ENCODE measurements around the gene PIGB. TPM values are rescaled to one million over a fixed set of nuclear protein-coding genes. Genes with fewer than 3 reads are reported as not detected.

PIGB gene
- total and polyA plus RNA-seq, 2 donors (not counting 1 experiment from before 2014, with no cell fraction given), result 18.8 to 27.4 TPM

DNA sequence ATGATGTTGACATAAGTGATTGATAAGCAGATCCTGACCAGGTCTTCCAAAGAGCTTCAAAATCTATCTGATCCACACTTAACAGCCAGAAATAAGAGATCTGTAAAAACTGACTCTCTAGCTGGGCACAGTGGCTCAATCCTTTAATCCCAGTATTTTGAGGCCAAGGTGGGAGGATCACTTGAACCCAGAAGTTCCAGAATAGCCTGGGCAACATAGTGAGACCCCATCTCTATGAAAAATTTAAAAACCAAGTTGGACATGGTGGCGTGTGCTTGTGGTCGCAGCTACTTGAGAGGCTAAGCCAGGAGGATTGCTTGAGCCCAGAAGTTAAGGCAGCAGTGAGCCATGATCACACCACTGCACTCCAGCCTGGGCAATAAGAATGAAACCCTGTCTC, 43.6 kb downstream of the PIGB start:
- no peak for TF ChIP-seq EZH2 (IDR thresholded peaks at IDR 0.05; ENCODE audit: low read length, missing control alignments)

DNA sequence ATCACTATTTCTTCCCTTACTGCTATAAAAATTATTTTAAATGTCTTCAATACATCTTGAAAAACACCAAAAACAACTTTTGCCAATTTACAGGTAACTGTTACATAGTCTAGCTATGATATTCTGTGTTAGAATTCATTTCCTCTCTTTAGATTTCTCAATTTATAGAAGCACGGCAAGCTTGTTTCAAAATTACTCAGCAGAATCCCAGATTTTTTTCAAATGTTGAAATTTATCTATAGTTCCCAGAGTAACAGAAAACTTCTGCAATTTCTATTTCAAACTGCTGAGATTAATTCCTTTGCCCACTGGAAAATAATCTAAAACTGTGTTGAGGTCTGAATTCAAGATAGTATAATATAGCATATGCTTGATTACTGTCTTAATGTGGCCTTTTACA, 48.0 kb downstream of the PIGB start:
- Histone ChIP-seq H3K4me1 (ENCODE audit: control insufficient read depth, extremely low read depth, insufficient read depth, low read length) (no peaks in the 10 kb centered on the region), H3K9me3 (ENCODE audit: control insufficient read depth, insufficient read depth, low read depth, low read length) (no peaks in the 10 kb centered on the region), H2AFZ (ENCODE audit: low read length) (no peak overlapping the region), H3K36me3 (ENCODE audit: control insufficient read depth, insufficient read depth, low read length) (no peaks in the 10 kb centered on the region), H3K4me2 (ENCODE audit: extremely low read depth, insufficient read depth, low read length) (no peak overlapping the region), H3K4me3 (replicated peaks in 1 of 4; ENCODE audit: control extremely low read depth in 1 of 4, insufficient read depth in 1 of 4, low read depth in 3 of 4, low read length in 4 of 4) (no peak overlapping the region), H3K79me2 (ENCODE audit: control insufficient read depth, insufficient read depth, low read length) (no peaks in the 10 kb centered on the region), H3K9ac (ENCODE audit: insufficient read depth, low read length) (no peak overlapping the region), H4K20me1 (ENCODE audit: control insufficient read depth, extremely low read depth, insufficient read depth, low read length) (no peaks in the 10 kb centered on the region), H3K27ac (ENCODE audit: insufficient read depth, low read length) (no peak overlapping the region), H3K27me3 (ENCODE audit: control insufficient read depth, insufficient read depth, low read length) (no peaks in the 10 kb centered on the region)
- TF ChIP-seq, protein P1, sequence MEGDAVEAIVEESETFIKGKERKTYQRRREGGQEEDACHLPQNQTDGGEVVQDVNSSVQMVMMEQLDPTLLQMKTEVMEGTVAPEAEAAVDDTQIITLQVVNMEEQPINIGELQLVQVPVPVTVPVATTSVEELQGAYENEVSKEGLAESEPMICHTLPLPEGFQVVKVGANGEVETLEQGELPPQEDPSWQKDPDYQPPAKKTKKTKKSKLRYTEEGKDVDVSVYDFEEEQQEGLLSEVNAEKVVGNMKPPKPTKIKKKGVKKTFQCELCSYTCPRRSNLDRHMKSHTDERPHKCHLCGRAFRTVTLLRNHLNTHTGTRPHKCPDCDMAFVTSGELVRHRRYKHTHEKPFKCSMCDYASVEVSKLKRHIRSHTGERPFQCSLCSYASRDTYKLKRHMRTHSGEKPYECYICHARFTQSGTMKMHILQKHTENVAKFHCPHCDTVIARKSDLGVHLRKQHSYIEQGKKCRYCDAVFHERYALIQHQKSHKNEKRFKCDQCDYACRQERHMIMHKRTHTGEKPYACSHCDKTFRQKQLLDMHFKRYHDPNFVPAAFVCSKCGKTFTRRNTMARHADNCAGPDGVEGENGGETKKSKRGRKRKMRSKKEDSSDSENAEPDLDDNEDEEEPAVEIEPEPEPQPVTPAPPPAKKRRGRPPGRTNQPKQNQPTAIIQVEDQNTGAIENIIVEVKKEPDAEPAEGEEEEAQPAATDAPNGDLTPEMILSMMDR (conservative IDR thresholded peaks at IDR 0.05 in 1 of 2, IDR thresholded peaks at IDR 0.05 in 1 of 2; ENCODE audit: low read depth in 1 of 2, low read length in 2 of 2), result no peak
- no peak for TF ChIP-seq EZH2 (IDR thresholded peaks at IDR 0.05; ENCODE audit: low read length, missing control alignments)
- DNase-seq (ENCODE audit: low read depth in 2 of 2), result no peak

More for the DNA sequence above, 43.6 kb downstream of the PIGB start:
- H3K27ac ChIP-seq (ENCODE audit: insufficient read depth, low read length), result no peak overlapping the region
- H3K9ac ChIP-seq (ENCODE audit: insufficient read depth, low read length), result no peak overlapping the region
- no peak for DNase-seq (ENCODE audit: low read depth in 2 of 2)
- H3K36me3 ChIP-seq (ENCODE audit: control insufficient read depth, insufficient read depth, low read length), result no peaks in the 10 kb centered on the region
- H3K79me2 ChIP-seq (ENCODE audit: control insufficient read depth, insufficient read depth, low read length), result no peaks in the 10 kb centered on the region
- no peaks in the 10 kb centered on the region for H3K27me3 ChIP-seq (ENCODE audit: control insufficient read depth, insufficient read depth, low read length)
- H3K4me3 ChIP-seq (replicated peaks in 1 of 4; ENCODE audit: control extremely low read depth in 1 of 4, insufficient read depth in 1 of 4, low read depth in 3 of 4, low read length in 4 of 4), result no peak overlapping the region
- H3K4me2 ChIP-seq (ENCODE audit: extremely low read depth, insufficient read depth, low read length), result no peak overlapping the region
- H4K20me1 ChIP-seq (ENCODE audit: control insufficient read depth, extremely low read depth, insufficient read depth, low read length), result no peaks in the 10 kb centered on the region
- H3K9me3 ChIP-seq (ENCODE audit: control insufficient read depth, insufficient read depth, low read depth, low read length), result no peaks in the 10 kb centered on the region
- H2AFZ ChIP-seq (ENCODE audit: low read length), result no peak overlapping the region
- H3K4me1 ChIP-seq (ENCODE audit: control insufficient read depth, extremely low read depth, insufficient read depth, low read length), result no peaks in the 10 kb centered on the region

DNA sequence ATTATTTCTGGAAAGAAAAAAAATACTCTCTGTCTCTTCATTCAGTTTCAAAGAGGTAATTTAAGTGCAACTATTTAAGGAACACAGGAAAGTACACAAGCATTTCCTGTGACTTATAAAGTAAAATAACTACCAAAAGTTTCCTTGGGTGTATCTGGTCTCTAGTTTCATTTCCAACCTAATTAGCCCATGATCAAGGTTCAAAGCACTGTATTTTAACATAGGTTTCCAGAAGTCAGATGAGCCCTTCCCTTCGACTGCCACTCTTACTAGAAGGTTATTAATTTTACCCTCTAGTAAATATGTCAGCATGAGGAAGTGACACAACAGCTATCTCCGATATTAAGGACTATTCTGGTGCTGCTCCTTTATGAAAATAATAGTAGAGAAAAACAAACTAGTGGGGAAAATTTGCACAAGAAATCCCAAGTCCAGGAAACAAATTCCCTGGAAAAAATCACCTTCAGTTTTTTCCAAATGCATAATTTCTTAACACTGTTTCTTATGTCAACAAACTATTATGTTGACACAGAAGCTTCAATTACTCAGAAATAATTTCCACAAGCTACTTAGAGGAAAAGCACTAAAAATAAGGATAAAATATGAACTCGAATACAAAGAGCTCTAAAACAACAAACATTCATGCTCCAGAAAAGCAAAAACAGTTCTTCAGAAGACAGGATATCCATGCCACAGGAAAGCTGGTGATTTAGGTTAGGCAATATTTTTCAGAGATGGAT, 53.8 kb downstream of the PIGB start:
- no peaks in the 10 kb centered on the region for H3K4me1 ChIP-seq (ENCODE audit: control insufficient read depth, extremely low read depth, insufficient read depth, low read length)
- H3K27ac ChIP-seq (ENCODE audit: insufficient read depth, low read length), result no peak overlapping the region
- DNase-seq (ENCODE audit: low read depth in 2 of 2), result no peak
- H3K4me3 ChIP-seq (replicated peaks in 1 of 4; ENCODE audit: control extremely low read depth in 1 of 4, insufficient read depth in 1 of 4, low read depth in 3 of 4, low read length in 4 of 4), result no peak overlapping the region
- H3K9me3 ChIP-seq (ENCODE audit: control insufficient read depth, insufficient read depth, low read depth, low read length), result no peaks in the 10 kb centered on the region
- no peaks in the 10 kb centered on the region for H3K79me2 ChIP-seq (ENCODE audit: control insufficient read depth, insufficient read depth, low read length)
- no peaks in the 10 kb centered on the region for H3K27me3 ChIP-seq (ENCODE audit: control insufficient read depth, insufficient read depth, low read length)
- H3K36me3 ChIP-seq (ENCODE audit: control insufficient read depth, insufficient read depth, low read length), result no peaks in the 10 kb centered on the region
- H2AFZ ChIP-seq (ENCODE audit: low read length), result no peak overlapping the region
- no peaks in the 10 kb centered on the region for H4K20me1 ChIP-seq (ENCODE audit: control insufficient read depth, extremely low read depth, insufficient read depth, low read length)
- H3K9ac ChIP-seq (ENCODE audit: insufficient read depth, low read length), result no peak overlapping the region
- no peak overlapping the region for H3K4me2 ChIP-seq (ENCODE audit: extremely low read depth, insufficient read depth, low read length)
- no peak for TF ChIP-seq EZH2 (IDR thresholded peaks at IDR 0.05; ENCODE audit: low read length, missing control alignments)
- TF ChIP-seq, protein P1 (conservative IDR thresholded peaks at IDR 0.05 in 1 of 2, IDR thresholded peaks at IDR 0.05 in 1 of 2; ENCODE audit: low read depth in 1 of 2, low read length in 2 of 2), result no peak

Measured in fibroblast of lung (primary cell).